Caco-2 (cell line): ENCODE measurements around the gene MRPL37. TPM values are rescaled to one million over a fixed set of nuclear protein-coding genes. Genes with fewer than 3 reads are reported as not detected.

ENCODE experiments used
- BruUV-seq: library from RNA; stranded (reverse); fragments of 400-500 nt; replicated peaks from 2 replicates; lab custom pipeline; 2021; lab: Mats Ljungman, UMichigan
- CTCF ChIA-PET: fragments of 300-600 bp; sonication (Branson Sonifier 250); formaldehyde crosslinking; loops from one replicate; lab custom pipeline; 2022; ENCODE audit warnings: antibody characterized with exemption; lab: Charles Lee
- POLR2A ChIA-PET: fragments of 300-600 bp; sonication (Branson Sonifier 250); formaldehyde crosslinking; loops from one replicate; lab custom pipeline; 2022; ENCODE audit warnings: antibody characterized with exemption; lab: Charles Lee
- DNase-seq, 2 experiments: peaks; one replicate each; pipeline versions ENCODE4 v3.0.0 to v3.0.0-alpha.2; 2020 to 2022
- H3K27me3 ChIP-seq: replicated peaks from 2 replicates; pipeline ENCODE4 v1.6.0; 2011; ENCODE audit warnings: low read length; ENCODE audit not compliant: control insufficient read depth, insufficient read depth
- H3K36me3 ChIP-seq: 2 replicates; pipeline ENCODE4 v1.5.1; 2011; ENCODE audit warnings: low read length; ENCODE audit not compliant: control insufficient read depth, insufficient read depth
- H3K4me1 ChIP-seq: fragments of 250-450 bp; sonication (Bioruptor Pico); 2 replicates; pipeline ENCODE4 v1.5.1; 2020; ENCODE audit warnings: mild to moderate bottlenecking
- H3K4me3 ChIP-seq: 2 replicates; pipeline ENCODE4 v1.5.1; 2011; ENCODE audit warnings: low read depth, mild to moderate bottlenecking, control low read depth, low read length
- H3K9me3 ChIP-seq: fragments of 250-450 bp; sonication (Bioruptor Pico); 2 replicates; pipeline ENCODE4 v1.5.1; 2020; ENCODE audit warnings: mild to moderate bottlenecking, moderate library complexity
- H3K27ac Mint-ChIP-seq: one replicate; pipeline ENCODE4 v1.8.0; 2022; ENCODE audit warnings: mixed read lengths; ENCODE audit not compliant: unreplicated experiment
- H3K27me3 Mint-ChIP-seq: one replicate; pipeline ENCODE4 v1.8.0; 2022; ENCODE audit warnings: mixed read lengths; ENCODE audit not compliant: insufficient read depth, unreplicated experiment
- H3K36me3 Mint-ChIP-seq: one replicate; pipeline ENCODE4 v1.8.0; 2022; ENCODE audit warnings: mild to moderate bottlenecking, mixed read lengths; ENCODE audit not compliant: insufficient read depth, unreplicated experiment
- H3K4me1 Mint-ChIP-seq: one replicate; pipeline ENCODE4 v1.8.0; 2022; ENCODE audit warnings: low read depth, mixed read lengths; ENCODE audit not compliant: unreplicated experiment
- H3K4me3 Mint-ChIP-seq: one replicate; pipeline ENCODE4 v1.8.0; 2022; ENCODE audit warnings: mild to moderate bottlenecking, moderate library complexity, mixed read lengths; ENCODE audit not compliant: unreplicated experiment
- H3K9me3 Mint-ChIP-seq: one replicate; pipeline ENCODE4 v1.8.0; 2022; ENCODE audit warnings: mixed read lengths; ENCODE audit not compliant: unreplicated experiment
- CTCF ChIP-seq, 2 experiments: fragments of 200-600 bp in 1 of 2; IDR thresholded peaks; 1 replicate in 1 of 2; 2 replicates in 1 of 2; pipeline versions ENCODE4 v1.5.1 to v1.8.0; 2011 to 2022; ENCODE audit warnings: antibody characterized with exemption in 1 of 2, control low read depth in 1 of 2, inconsistent platforms in 1 of 2, low read depth in 1 of 2, low read length in 1 of 2, mild to moderate bottlenecking in 1 of 2, moderate library complexity in 1 of 2; ENCODE audit not compliant: insufficient read depth in 1 of 2, severe bottlenecking in 1 of 2, unreplicated experiment in 1 of 2
- intact Hi-C: fragments of 100-400 bp; cut with micrococcal nuclease; formaldehyde crosslinking; loops from one replicate; pipeline ENCODE4 v1.10.0; 2022; ENCODE audit not compliant: unreplicated experiment
- total RNA-seq: library from RNA; stranded (reverse); gene quantifications from 2 replicates; pipeline ENCODE4 v1.2.3, GENCODE V29; 2022

Gene MRPL37
- total RNA-seq, 1 experiment from 2014 or later: 95.6 TPM

- Histone ChIP-seq H3K36me3 (no peaks in the 10 kb centered on the region), H3K4me1 (no peaks in the 10 kb centered on the region), H3K9me3 (no peaks in the 10 kb centered on the region), H3K27me3 (no peaks in the 10 kb centered on the region), H3K4me3 (no peak overlapping the region)
- Mint-ChIP-seq H3K4me3 (no peak overlapping the region), H3K27me3 (no peaks in the 10 kb centered on the region), H3K4me1 (no peaks in the 10 kb centered on the region), H3K9me3 (no peaks in the 10 kb centered on the region), H3K36me3 (no peaks in the 10 kb centered on the region), H3K27ac (no peak overlapping the region)
- TF ChIP-seq CTCF (IDR thresholded peaks at IDR 0.05; ENCODE audit: insufficient read depth in 1 of 2, low read depth in 1 of 2, low read length in 1 of 2, severe bottlenecking in 1 of 2, unreplicated experiment in 1 of 2): no peak
- intact Hi-C loops: no loop called here
- no TSS peak for BruUV-seq
- CTCF ChIA-PET: interaction anchor here (1.0 kb wide), 1 partner anchor 9 kb away, joined by 3 read pairs; no protein-coding TSS in a partner anchor
- POLR2A ChIA-PET: no interaction called here
- no peak for DNase-seq
These were observed 26.3 kb upstream of the MRPL37 start for GRCh38 chr1:54173681-54174080.

- BruUV-seq: no TSS peak
- no peak for TF ChIP-seq CTCF (IDR thresholded peaks at IDR 0.05; ENCODE audit: insufficient read depth in 1 of 2, low read depth in 1 of 2, low read length in 1 of 2, severe bottlenecking in 1 of 2, unreplicated experiment in 1 of 2)
- Histone ChIP-seq H3K36me3 (no peaks in the 10 kb centered on the region), H3K4me1 (no peaks in the 10 kb centered on the region), H3K27me3 (no peaks in the 10 kb centered on the region), H3K9me3 (no peaks in the 10 kb centered on the region), H3K4me3 (no peak overlapping the region)
- no peak for DNase-seq
- CTCF ChIA-PET: interaction anchor here (1.0 kb wide), 1 partner anchor 9 kb away, joined by 3 read pairs; no protein-coding TSS in a partner anchor
- Mint-ChIP-seq H3K27ac (no peak overlapping the region), H3K4me1 (no peaks in the 10 kb centered on the region), H3K9me3 (no peaks in the 10 kb centered on the region), H3K36me3 (no peaks in the 10 kb centered on the region), H3K27me3 (no peaks in the 10 kb centered on the region), H3K4me3 (no peak overlapping the region)
- POLR2A ChIA-PET: no interaction called here
- intact Hi-C loops: no loop called here
These were observed 25.9 kb upstream of the MRPL37 start for GRCh38 chr1:54174106-54174505.

- H3K27me3 Mint-ChIP-seq: no peaks in the 10 kb centered on the region
- intact Hi-C loops: no loop called here
- H3K36me3 Mint-ChIP-seq: no peaks in the 10 kb centered on the region
- Histone ChIP-seq H3K9me3 (no peaks in the 10 kb centered on the region), H3K36me3 (no peaks in the 10 kb centered on the region), H3K27me3 (no peaks in the 10 kb centered on the region), H3K4me3 (no peak overlapping the region), H3K4me1 (no peaks in the 10 kb centered on the region)
- H3K4me1 Mint-ChIP-seq: no peaks in the 10 kb centered on the region
- no peak overlapping the region for H3K27ac Mint-ChIP-seq
- no peak for DNase-seq
- H3K9me3 Mint-ChIP-seq: no peaks in the 10 kb centered on the region
- POLR2A ChIA-PET: no interaction called here
- H3K4me3 Mint-ChIP-seq: no peak overlapping the region
- no TSS peak for BruUV-seq
- CTCF ChIA-PET: no interaction called here
- no peak for TF ChIP-seq CTCF (IDR thresholded peaks at IDR 0.05; ENCODE audit: insufficient read depth in 1 of 2, low read depth in 1 of 2, low read length in 1 of 2, severe bottlenecking in 1 of 2, unreplicated experiment in 1 of 2)
These were observed 23.2 kb upstream of the MRPL37 start for GRCh38 chr1:54176621-54177327.
